GM12878 (cell line): Measurements from ENCODE around the gene DYSF. TPM values are rescaled to one million over a fixed set of nuclear protein-coding genes. Genes with fewer than 3 reads are reported as not detected.

ENCODE experiments used
- ATAC-seq: fragments of 200-7000 bp; cut with Tn5 transposase; 3 replicates; pipeline ENCODE4 v1.9.1; 2020; ENCODE audit warnings: mild to moderate bottlenecking, moderate library complexity
- BruUV-seq: library from RNA; stranded (reverse); fragments of 400-500 nt; replicated peaks from 2 replicates; lab custom pipeline; 2021; lab: Mats Ljungman, UMichigan
- CTCF ChIA-PET: fragments of 300-600 bp; sonication (Branson Sonifier 250); formaldehyde crosslinking; extraction: SDS; loops from one replicate; lab custom pipeline; 2021; ENCODE audit warnings: inconsistent platforms; lab: Yijun Ruan, JAX
- POLR2A ChIA-PET: fragments of 350-600 bp; formaldehyde crosslinking; extraction: SDS; loops from one replicate; lab custom pipeline; 2021; ENCODE audit warnings: inconsistent platforms; lab: Charles Lee
- RAD21 ChIA-PET: fragments of 300-600 bp; sonication (Branson Sonifier 250); formaldehyde crosslinking; loops from one replicate; lab custom pipeline; 2023; ENCODE audit warnings: antibody characterized with exemption; ENCODE audit not compliant: unreplicated experiment; lab: Charles Lee
- SMC1A ChIA-PET: fragments of 300-600 bp; sonication (Branson Sonifier 250); formaldehyde crosslinking; loops from one replicate; lab custom pipeline; 2023; ENCODE audit not compliant: unreplicated experiment, uncharacterized antibody; lab: Charles Lee
- DNase-seq: peaks from one replicate; pipeline ENCODE4 v3.0.0-alpha.2; 2011; ENCODE audit warnings: low read depth, low spot score
- FAIRE-seq: peaks from 3 replicates; lab custom pipeline; 2011; peaks lifted over from hg19 to GRCh38; lab: Jason Lieb, UNC
- H2AFZ ChIP-seq: 2 replicates; pipeline ENCODE4 v1.6.0; 2011; ENCODE audit warnings: low read depth, low read length, control low read depth; ENCODE audit not compliant: control insufficient read depth
- H3K27ac ChIP-seq: 2 replicates; pipeline ENCODE4 v1.5.1; 2011; ENCODE audit warnings: control low read depth; ENCODE audit not compliant: control insufficient read depth, insufficient read depth
- H3K27me3 ChIP-seq, 2 experiments: replicated peaks in 1 of 2; 2 replicates each; pipeline versions ENCODE4 v1.6.0 to v1.6.1; 2011; ENCODE audit warnings: low read length in 1 of 2; ENCODE audit not compliant: control insufficient read depth in 2 of 2, insufficient read depth in 2 of 2
- H3K36me3 ChIP-seq, 2 experiments: 2 replicates each; pipeline ENCODE4 v1.5.1; 2011; ENCODE audit warnings: low read length in 1 of 2; ENCODE audit not compliant: control insufficient read depth in 2 of 2, insufficient read depth in 2 of 2
- H3K4me1 ChIP-seq: 2 replicates; pipeline ENCODE4 v1.6.1; 2011; ENCODE audit warnings: mild to moderate bottlenecking, low read length, moderate library complexity, mixed read lengths; ENCODE audit not compliant: control insufficient read depth, insufficient read depth
- H3K4me2 ChIP-seq: 2 replicates; pipeline ENCODE4 v1.6.0; 2011; ENCODE audit warnings: control low read depth; ENCODE audit not compliant: control insufficient read depth, insufficient read depth
- H3K4me3 ChIP-seq: fragments of 200-600 bp; sonication (generic); 2 replicates; pipeline ENCODE4 v1.5.1; 2016
- H3K79me2 ChIP-seq: 2 replicates; pipeline ENCODE4 v1.6.0; 2011; ENCODE audit warnings: low read length; ENCODE audit not compliant: control insufficient read depth, insufficient read depth
- H3K9ac ChIP-seq: 2 replicates; pipeline ENCODE4 v1.8.0; 2011; ENCODE audit warnings: low read length, control low read depth, mixed read lengths; ENCODE audit not compliant: control insufficient read depth, insufficient read depth
- H3K9me3 ChIP-seq: replicated peaks from 3 replicates; pipeline ENCODE4 v1.5.1; 2011; ENCODE audit warnings: mild to moderate bottlenecking, low read length; ENCODE audit not compliant: control insufficient read depth, insufficient read depth
- H4K20me1 ChIP-seq: 2 replicates; pipeline ENCODE4 v1.6.0; 2011; ENCODE audit not compliant: control insufficient read depth, insufficient read depth
- CBX3 ChIP-seq: fragments of 200-600 bp; sonication (generic); IDR thresholded peaks from 2 replicates; pipeline ENCODE4 v1.6.1; 2016; ENCODE audit warnings: low read depth, borderline replicate concordance
- CEBPB ChIP-seq, 2 experiments: fragments of 150-350 bp in 1 of 2; IDR thresholded peaks; 2 replicates each; pipeline ENCODE4 v1.6.1; 2012 to 2014; ENCODE audit warnings: low read depth in 2 of 2, low read length in 2 of 2, borderline replicate concordance in 1 of 2, inconsistent platforms in 1 of 2
- CHD1 ChIP-seq: IDR thresholded peaks from 2 replicates; pipeline ENCODE4 v1.6.1; 2012; ENCODE audit warnings: low read depth, low read length, improper control_type of control experiment
- HDGF ChIP-seq: fragments of 450-650 bp; IDR thresholded peaks from 2 replicates; pipeline ENCODE4 v1.6.1; 2016; ENCODE audit warnings: antibody characterized with exemption
- POLR2AphosphoS2 ChIP-seq: IDR thresholded peaks from 2 replicates; pipeline ENCODE4 v1.6.1; 2011; ENCODE audit warnings: low read depth, mild to moderate bottlenecking, low read length, improper control_type of control experiment, moderate library complexity
- RBBP5 ChIP-seq: fragments of 200-600 bp; sonication (generic); conservative IDR thresholded peaks from 2 replicates; pipeline ENCODE4 v1.6.1; 2016
- SIN3A ChIP-seq: IDR thresholded peaks from 2 replicates; pipeline ENCODE4 v1.6.1; 2012; ENCODE audit warnings: low read depth, low read length, improper control_type of control experiment
- ZZZ3 ChIP-seq: IDR thresholded peaks from 2 replicates; pipeline ENCODE4 v1.6.1; 2011; ENCODE audit warnings: low read depth; ENCODE audit not compliant: control insufficient read depth, insufficient read length
- WGBS: methylation state at CpG from one replicate; pipeline ENCODE4 v1.1.6; 2016; ENCODE audit warnings: low lambda C conversion rate; ENCODE audit not compliant: insufficient replicate concordance, insufficient coverage; ENCODE audit errors: missing lambda C conversion rate; 5-methylcytosine and 5-hydroxymethylcytosine counted together
- in situ Hi-C: fragments of 300-500 bp; cut with MboI; formaldehyde crosslinking; loops from 9 replicates; pipeline ENCODE4 v1.14.3; 2018; ENCODE audit warnings: mixed read lengths
- intact Hi-C: fragments of 100-400 bp; cut with micrococcal nuclease; formaldehyde crosslinking; loops from one replicate; pipeline ENCODE4 v1.14.2; 2022; ENCODE audit not compliant: unreplicated experiment
- polyA plus RNA-seq, 11 experiments: library from polyadenylated mRNA; depleted of rRNA in 4 of 11; unstranded in 6 of 11; stranded (reverse) in 5 of 11; fragments of >200 nt; fragmentation: Nextera tagmentation in 4 of 11; fragmentation: Illumina TruSeq in 1 of 11; extraction: Ambion mirVana in 4 of 11; extraction: Trizol in 1 of 11; gene quantifications; 1 replicate in 1 of 11; 2 replicates in 10 of 11; pipeline versions ENCODE4 v1.2.1 to v1.2.3, GENCODE V29; 2011 to 2016; ENCODE audit warnings: inconsistent platforms in 2 of 11, missing spikeins in 2 of 11, low read depth in 1 of 11
- total RNA-seq, 4 experiments: library from RNA; depleted of rRNA in 3 of 4; stranded (reverse); fragments of >200 nt in 3 of 4; fragmentation: Illumina TruSeq in 1 of 4; extraction: Trizol in 1 of 4; gene quantifications; 2 replicates each; pipeline versions ENCODE4 v1.2.1 to v1.2.3, GENCODE V29; 2013 to 2021
- TF ChIP-seq, protein P1 (sequence below): fragments of 450-650 bp; IDR thresholded peaks from 2 replicates; pipeline ENCODE4 v1.6.1; 2018; ENCODE audit warnings: borderline replicate concordance, mild to moderate bottlenecking; ENCODE audit not compliant: partially characterized antibody
- TF ChIP-seq, protein P2 (sequence below): fragments of 450-650 bp; IDR thresholded peaks from 2 replicates; pipeline ENCODE4 v1.6.1; 2018; ENCODE audit warnings: mild to moderate bottlenecking, low read depth, moderate library complexity; ENCODE audit not compliant: partially characterized antibody
- TF ChIP-seq, protein P3 (sequence below): fragments of 450-650 bp; conservative IDR thresholded peaks from 2 replicates; pipeline ENCODE4 v1.6.1; 2017; ENCODE audit warnings: mild to moderate bottlenecking, moderate library complexity
- TF ChIP-seq, protein P4 (sequence below): IDR thresholded peaks from 2 replicates; pipeline ENCODE4 v1.6.1; 2012; ENCODE audit warnings: low read depth, low read length, improper control_type of control experiment
- TF ChIP-seq, protein P5 (sequence below): fragments of 450-650 bp; formaldehyde crosslinking; IDR thresholded peaks from 2 replicates; pipeline ENCODE4 v1.5.0; 2022; ENCODE audit warnings: mild to moderate bottlenecking, missing genetic modification characterization

DYSF gene
- total and polyA plus RNA-seq, 10 of the 15 experiments (the other 5 are each of a cell fraction or from before 2014, with no cell fraction given): under 0.01 to 0.15 (median 0.03) TPM; not detected in 7

DNA sequence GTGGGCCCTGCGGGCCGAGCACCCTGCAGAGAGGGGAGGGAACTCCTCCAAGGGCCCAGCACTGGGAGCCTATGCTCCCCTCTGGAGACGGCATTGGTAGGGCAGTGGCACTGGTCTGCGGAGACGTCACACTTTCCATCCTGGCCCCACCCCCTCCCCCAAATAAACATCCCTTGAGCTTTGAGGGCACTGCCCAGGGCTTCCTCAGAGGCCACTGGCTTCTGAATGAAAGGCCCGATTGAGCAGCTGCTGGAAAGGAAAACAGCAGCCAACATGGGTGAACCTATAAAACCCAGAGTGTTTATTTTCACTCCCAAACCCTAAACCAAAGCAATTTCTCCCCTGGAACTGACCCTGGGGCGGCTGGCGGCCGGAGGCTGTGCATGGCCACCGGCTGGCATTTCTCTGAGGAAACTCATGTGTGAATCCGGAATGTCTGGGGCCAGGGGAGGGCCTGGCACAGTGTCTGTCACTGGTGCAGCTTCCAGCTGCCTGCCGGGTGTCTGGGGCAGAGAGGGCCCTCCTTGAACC is 138.9 kb downstream of the DYSF start:
- no peak overlapping the region for H3K4me2 ChIP-seq
- no peak overlapping the region for H3K4me3 ChIP-seq
- intact Hi-C loops (no loop called here), in situ Hi-C loops (no loop called here)
- no peak for FAIRE-seq
- ATAC-seq: no peak
- H3K9me3 ChIP-seq: no peaks in the 10 kb centered on the region
- SMC1A ChIA-PET: no interaction called here
- no peak for DNase-seq
- RAD21 ChIA-PET: no interaction called here
- H3K79me2 ChIP-seq: no peaks in the 10 kb centered on the region
- WGBS: 21% methylated on average over 10 of the region's 12 CpGs
- no TSS peak for BruUV-seq
- H3K27me3 ChIP-seq: no peaks in the 10 kb centered on the region; a peak in 1 of 4 replicates
- H3K4me1 ChIP-seq: no peaks in the 10 kb centered on the region
- CTCF ChIA-PET: no interaction called here
- H3K9ac ChIP-seq: no peak overlapping the region
- no peaks in the 10 kb centered on the region for H3K36me3 ChIP-seq
- POLR2A ChIA-PET: no interaction called here
- H4K20me1 ChIP-seq: no peaks in the 10 kb centered on the region
- no peak overlapping the region for H2AFZ ChIP-seq
- H3K27ac ChIP-seq: no peak overlapping the region
- TF ChIP-seq HDGF (no peak), POLR2AphosphoS2 (no peak), RBBP5 (no peak), CHD1 (no peak), CBX3 (no peak), SIN3A (no peak), ZZZ3 (no peak), CEBPB (IDR thresholded peaks at IDR 0.05; ENCODE audit: borderline replicate concordance in 1 of 2, low read depth in 2 of 2, low read length in 2 of 2) (no peak)
- TF ChIP-seq, protein P1, sequence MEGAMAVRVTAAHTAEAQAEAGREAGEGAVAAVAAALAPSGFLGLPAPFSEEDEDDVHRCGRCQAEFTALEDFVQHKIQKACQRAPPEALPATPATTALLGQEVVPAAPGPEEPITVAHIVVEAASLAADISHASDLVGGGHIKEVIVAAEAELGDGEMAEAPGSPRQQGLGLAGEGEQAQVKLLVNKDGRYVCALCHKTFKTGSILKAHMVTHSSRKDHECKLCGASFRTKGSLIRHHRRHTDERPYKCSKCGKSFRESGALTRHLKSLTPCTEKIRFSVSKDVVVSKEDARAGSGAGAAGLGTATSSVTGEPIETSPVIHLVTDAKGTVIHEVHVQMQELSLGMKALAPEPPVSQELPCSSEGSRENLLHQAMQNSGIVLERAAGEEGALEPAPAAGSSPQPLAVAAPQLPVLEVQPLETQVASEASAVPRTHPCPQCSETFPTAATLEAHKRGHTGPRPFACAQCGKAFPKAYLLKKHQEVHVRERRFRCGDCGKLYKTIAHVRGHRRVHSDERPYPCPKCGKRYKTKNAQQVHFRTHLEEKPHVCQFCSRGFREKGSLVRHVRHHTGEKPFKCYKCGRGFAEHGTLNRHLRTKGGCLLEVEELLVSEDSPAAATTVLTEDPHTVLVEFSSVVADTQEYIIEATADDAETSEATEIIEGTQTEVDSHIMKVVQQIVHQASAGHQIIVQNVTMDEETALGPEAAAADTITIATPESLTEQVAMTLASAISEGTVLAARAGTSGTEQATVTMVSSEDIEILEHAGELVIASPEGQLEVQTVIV: no peak
- TF ChIP-seq, protein P2, sequence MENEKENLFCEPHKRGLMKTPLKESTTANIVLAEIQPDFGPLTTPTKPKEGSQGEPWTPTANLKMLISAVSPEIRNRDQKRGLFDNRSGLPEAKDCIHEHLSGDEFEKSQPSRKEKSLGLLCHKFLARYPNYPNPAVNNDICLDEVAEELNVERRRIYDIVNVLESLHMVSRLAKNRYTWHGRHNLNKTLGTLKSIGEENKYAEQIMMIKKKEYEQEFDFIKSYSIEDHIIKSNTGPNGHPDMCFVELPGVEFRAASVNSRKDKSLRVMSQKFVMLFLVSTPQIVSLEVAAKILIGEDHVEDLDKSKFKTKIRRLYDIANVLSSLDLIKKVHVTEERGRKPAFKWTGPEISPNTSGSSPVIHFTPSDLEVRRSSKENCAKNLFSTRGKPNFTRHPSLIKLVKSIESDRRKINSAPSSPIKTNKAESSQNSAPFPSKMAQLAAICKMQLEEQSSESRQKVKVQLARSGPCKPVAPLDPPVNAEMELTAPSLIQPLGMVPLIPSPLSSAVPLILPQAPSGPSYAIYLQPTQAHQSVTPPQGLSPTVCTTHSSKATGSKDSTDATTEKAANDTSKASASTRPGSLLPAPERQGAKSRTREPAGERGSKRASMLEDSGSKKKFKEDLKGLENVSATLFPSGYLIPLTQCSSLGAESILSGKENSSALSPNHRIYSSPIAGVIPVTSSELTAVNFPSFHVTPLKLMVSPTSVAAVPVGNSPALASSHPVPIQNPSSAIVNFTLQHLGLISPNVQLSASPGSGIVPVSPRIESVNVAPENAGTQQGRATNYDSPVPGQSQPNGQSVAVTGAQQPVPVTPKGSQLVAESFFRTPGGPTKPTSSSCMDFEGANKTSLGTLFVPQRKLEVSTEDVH: no peak
- TF ChIP-seq, protein P3, sequence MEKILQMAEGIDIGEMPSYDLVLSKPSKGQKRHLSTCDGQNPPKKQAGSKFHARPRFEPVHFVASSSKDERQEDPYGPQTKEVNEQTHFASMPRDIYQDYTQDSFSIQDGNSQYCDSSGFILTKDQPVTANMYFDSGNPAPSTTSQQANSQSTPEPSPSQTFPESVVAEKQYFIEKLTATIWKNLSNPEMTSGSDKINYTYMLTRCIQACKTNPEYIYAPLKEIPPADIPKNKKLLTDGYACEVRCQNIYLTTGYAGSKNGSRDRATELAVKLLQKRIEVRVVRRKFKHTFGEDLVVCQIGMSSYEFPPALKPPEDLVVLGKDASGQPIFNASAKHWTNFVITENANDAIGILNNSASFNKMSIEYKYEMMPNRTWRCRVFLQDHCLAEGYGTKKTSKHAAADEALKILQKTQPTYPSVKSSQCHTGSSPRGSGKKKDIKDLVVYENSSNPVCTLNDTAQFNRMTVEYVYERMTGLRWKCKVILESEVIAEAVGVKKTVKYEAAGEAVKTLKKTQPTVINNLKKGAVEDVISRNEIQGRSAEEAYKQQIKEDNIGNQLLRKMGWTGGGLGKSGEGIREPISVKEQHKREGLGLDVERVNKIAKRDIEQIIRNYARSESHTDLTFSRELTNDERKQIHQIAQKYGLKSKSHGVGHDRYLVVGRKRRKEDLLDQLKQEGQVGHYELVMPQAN: no peak
- TF ChIP-seq, protein P4, sequence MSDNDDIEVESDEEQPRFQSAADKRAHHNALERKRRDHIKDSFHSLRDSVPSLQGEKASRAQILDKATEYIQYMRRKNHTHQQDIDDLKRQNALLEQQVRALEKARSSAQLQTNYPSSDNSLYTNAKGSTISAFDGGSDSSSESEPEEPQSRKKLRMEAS: no peak
- TF ChIP-seq, protein P5, sequence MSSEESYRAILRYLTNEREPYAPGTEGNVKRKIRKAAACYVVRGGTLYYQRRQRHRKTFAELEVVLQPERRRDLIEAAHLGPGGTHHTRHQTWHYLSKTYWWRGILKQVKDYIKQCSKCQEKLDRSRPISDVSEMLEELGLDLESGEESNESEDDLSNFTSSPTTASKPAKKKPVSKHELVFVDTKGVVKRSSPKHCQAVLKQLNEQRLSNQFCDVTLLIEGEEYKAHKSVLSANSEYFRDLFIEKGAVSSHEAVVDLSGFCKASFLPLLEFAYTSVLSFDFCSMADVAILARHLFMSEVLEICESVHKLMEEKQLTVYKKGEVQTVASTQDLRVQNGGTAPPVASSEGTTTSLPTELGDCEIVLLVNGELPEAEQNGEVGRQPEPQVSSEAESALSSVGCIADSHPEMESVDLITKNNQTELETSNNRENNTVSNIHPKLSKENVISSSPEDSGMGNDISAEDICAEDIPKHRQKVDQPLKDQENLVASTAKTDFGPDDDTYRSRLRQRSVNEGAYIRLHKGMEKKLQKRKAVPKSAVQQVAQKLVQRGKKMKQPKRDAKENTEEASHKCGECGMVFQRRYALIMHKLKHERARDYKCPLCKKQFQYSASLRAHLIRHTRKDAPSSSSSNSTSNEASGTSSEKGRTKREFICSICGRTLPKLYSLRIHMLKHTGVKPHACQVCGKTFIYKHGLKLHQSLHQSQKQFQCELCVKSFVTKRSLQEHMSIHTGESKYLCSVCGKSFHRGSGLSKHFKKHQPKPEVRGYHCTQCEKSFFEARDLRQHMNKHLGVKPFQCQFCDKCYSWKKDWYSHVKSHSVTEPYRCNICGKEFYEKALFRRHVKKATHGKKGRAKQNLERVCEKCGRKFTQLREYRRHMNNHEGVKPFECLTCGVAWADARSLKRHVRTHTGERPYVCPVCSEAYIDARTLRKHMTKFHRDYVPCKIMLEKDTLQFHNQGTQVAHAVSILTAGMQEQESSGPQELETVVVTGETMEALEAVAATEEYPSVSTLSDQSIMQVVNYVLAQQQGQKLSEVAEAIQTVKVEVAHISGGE (CRISPR knock-in tag): no peak
